H1 (cell line): ENCODE measurements around the gene TUBB2B. TPM values are rescaled to one million over a fixed set of nuclear protein-coding genes. Genes with fewer than 3 reads are reported as not detected.

Source experiments
- GTF2F1 ChIP-seq: IDR thresholded peaks from 2 replicates; pipeline ENCODE4 v1.6.1; 2012; ENCODE audit warnings: low read depth, low read length, improper control_type of control experiment, borderline replicate concordance
- HDAC2 ChIP-seq, 2 experiments: fragments of 300-600 bp in 1 of 2; sonication (generic) in 1 of 2; IDR thresholded peaks; 2 replicates each; pipeline ENCODE4 v1.6.1; 2011 to 2012; ENCODE audit warnings: low read depth in 2 of 2, low read length in 2 of 2, mild to moderate bottlenecking in 2 of 2, moderate library complexity in 2 of 2, borderline replicate concordance in 1 of 2, inconsistent platforms in 1 of 2
- SUZ12 ChIP-seq: fragments of 200-600 bp; sonication (generic); IDR thresholded peaks from 2 replicates; pipeline ENCODE4 v1.6.1; 2012; ENCODE audit warnings: mild to moderate bottlenecking, inconsistent platforms, low read length, moderate library complexity, mixed read lengths
- polyA plus RNA-seq, 7 experiments: library from polyadenylated mRNA; depleted of rRNA in 3 of 7; stranded (reverse) in 5 of 7; unstranded in 2 of 7; fragments of >200 nt in 5 of 7; fragments of 200-250 nt in 2 of 7; gene quantifications; 1 replicate in 5 of 7; 2 replicates in 1 of 7; 4 replicates in 1 of 7; pipeline versions ENCODE4 v1.2.1 to v1.2.3, GENCODE V29; 2011 to 2013; ENCODE audit warnings: missing spikeins in 2 of 7, mixed read lengths in 2 of 7
- total RNA-seq: library from RNA; stranded (reverse); fragmentation: NEBNext Ultra II Directional; extraction: Animal tissue kit (Norgen Biotek cat#: 25700); gene quantifications from 2 replicates; pipeline ENCODE4 v1.2.1, GENCODE V29; 2021
- TF ChIP-seq, protein P1 (sequence below): IDR thresholded peaks from 2 replicates; pipeline ENCODE4 v1.6.1; 2011; ENCODE audit warnings: low read depth, mild to moderate bottlenecking, low read length; ENCODE audit not compliant: insufficient read depth

The TUBB2B gene
- total and polyA plus RNA-seq, 2 of the 8 experiments (the other 6 are each of a cell fraction or from before 2014, with no cell fraction given) = 612 to 722 TPM

DNA sequence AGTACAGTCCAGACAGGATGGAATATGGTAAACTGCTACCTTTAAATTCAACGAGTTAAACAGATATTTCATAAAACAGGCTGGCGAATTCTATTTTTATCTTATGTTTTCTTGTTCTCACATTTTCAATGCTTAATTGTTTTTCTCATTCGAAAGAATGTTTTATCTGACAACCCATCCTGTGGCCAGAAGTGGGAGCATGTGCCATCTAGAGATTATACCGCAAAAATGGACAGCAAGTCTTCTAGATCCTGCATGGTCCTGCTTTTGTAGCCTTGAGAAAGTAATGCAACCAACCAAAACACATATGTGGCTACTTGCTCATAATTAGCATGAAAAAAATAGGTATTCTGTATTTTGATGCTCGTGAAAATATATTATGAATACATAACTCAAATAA is 30.7 kb downstream of the TUBB2B start (continued):
- TF ChIP-seq, protein P1, sequence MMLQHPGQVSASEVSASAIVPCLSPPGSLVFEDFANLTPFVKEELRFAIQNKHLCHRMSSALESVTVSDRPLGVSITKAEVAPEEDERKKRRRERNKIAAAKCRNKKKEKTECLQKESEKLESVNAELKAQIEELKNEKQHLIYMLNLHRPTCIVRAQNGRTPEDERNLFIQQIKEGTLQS = no peak
- TF ChIP-seq GTF2F1 (no peak), SUZ12 (no peak), HDAC2 (IDR thresholded peaks at IDR 0.05; ENCODE audit: borderline replicate concordance in 1 of 2, low read depth in 2 of 2, low read length in 2 of 2) (no peak)
